Measurements from ENCODE around the gene EIF2S2. TPM values are rescaled to one million over a fixed set of nuclear protein-coding genes. Genes with fewer than 3 reads are reported as not detected.

The EIF2S2 gene
- total RNA-seq, 1 donor from 2014 or later = 114 TPM

DNA sequence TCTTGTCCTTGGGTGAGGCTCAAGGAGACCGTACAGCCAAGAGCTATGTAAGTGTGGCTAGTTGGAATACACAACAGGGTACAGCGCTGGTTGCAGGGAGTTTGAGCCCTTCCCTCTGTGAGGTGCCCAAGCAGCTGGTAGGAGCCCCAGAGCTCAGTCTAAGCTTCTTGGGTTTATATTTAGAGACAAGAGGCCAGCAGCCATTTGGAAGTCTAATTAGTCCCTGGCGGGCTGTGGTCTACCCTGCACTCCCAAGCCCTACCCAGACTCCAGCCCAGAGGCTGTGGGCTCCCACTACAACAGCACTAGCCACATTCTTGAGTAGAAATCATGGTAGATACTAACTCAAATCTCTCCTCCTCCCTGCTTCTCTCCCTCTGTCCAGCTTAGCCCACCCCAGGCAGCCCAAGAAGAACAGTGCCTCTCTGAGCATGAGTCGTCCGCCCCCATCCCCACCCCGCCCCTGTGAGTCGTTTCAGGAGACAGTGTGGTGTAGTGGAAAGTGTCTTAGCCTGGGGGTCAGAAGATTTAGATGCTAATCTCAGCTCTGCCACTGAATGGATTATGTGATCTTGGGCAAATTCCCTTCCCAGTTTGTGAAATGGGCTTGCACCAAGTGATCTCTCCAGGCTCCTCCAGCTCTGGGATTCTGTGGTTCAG, 37.8 kb downstream of the EIF2S2 start:
- no peak for TF ChIP-seq CTCF (IDR thresholded peaks at IDR 0.05)
- no peak for TF ChIP-seq EZH2 (IDR thresholded peaks at IDR 0.05)
- TF ChIP-seq EZH2phosphoT487 (IDR thresholded peaks at IDR 0.05) = no peak

DNA sequence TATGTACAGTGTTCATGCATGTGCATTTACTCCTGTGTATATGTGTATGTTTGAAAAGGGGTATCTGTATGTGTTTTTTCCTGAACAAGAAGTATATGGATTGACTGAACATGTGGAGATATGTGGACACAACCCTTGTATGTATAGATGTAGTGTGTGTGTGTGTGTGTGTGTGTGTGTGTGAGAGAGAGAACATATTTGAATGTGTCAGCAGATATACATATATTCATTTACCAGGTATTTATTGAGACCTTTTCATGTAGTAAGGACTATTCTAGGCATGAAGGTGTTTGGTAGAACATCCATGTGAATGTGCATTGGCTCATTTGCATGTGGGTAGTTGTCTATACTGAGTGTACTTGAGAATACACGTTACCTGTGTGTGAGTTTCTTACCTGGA, 39.3 kb downstream of the EIF2S2 start:
- Mint-ChIP-seq H3K27me3 (ENCODE audit: insufficient read depth, low read depth) (no peaks in the 10 kb centered on the region), H3K9me3 (no peaks in the 10 kb centered on the region), H3K27ac (no peak overlapping the region), H3K36me3 (peaks cover 19% of the 10 kb centered on the region), H3K4me1 (peaks cover 19% of the 10 kb centered on the region), H3K4me3 (no peak overlapping the region)
- Histone ChIP-seq H2AFZ (replicated peaks) (no peak overlapping the region), H4K20me1 (ENCODE audit: low read depth) (peaks cover 49% of the 10 kb centered on the region), H3K27me3 (no peaks in the 10 kb centered on the region), H3F3A (ENCODE audit: low read depth) (peaks cover 13% of the 10 kb centered on the region), H3K4me3 (no peak overlapping the region), H3K9ac (no peak overlapping the region), H3K9me3 (ENCODE audit: low read depth) (no peaks in the 10 kb centered on the region), H3K4me2 (no peak overlapping the region), H3K4me1 (peaks cover 3% of the 10 kb centered on the region), H3K36me3 (no peaks in the 10 kb centered on the region), H3K27ac (no peak overlapping the region), H3K79me2 (ENCODE audit: low read depth) (peaks cover 31% of the 10 kb centered on the region)
- TF ChIP-seq EZH2phosphoT487 (IDR thresholded peaks at IDR 0.05) (no peak), CTCF (IDR thresholded peaks at IDR 0.05) (no peak), EZH2 (IDR thresholded peaks at IDR 0.05) (no peak)
- no peak for DNase-seq (ENCODE audit: low spot score)

More for the DNA sequence above, 37.8 kb downstream of the EIF2S2 start:
- H3K4me2 ChIP-seq = no peak overlapping the region
- no peaks in the 10 kb centered on the region for H3K27me3 ChIP-seq
- no peak overlapping the region for H3K27ac ChIP-seq
- H3K36me3 ChIP-seq = no peaks in the 10 kb centered on the region
- H3K4me3 ChIP-seq = no peak overlapping the region
- Mint-ChIP-seq H3K9me3 (no peaks in the 10 kb centered on the region), H3K27me3 (ENCODE audit: insufficient read depth, low read depth) (no peaks in the 10 kb centered on the region), H3K4me1 (peaks cover 6% of the 10 kb centered on the region), H3K36me3 (peaks cover 26% of the 10 kb centered on the region), H3K27ac (no peak overlapping the region), H3K4me3 (no peak overlapping the region)
- peaks cover 46% of the 10 kb centered on the region for H4K20me1 ChIP-seq (ENCODE audit: low read depth)
- no peaks in the 10 kb centered on the region for H3K9me3 ChIP-seq (ENCODE audit: low read depth)
- no peak overlapping the region for H3K9ac ChIP-seq
- peaks cover 5% of the 10 kb centered on the region for H3F3A ChIP-seq (ENCODE audit: low read depth)
- no peaks in the 10 kb centered on the region for H3K4me1 ChIP-seq
- H2AFZ ChIP-seq (replicated peaks) = no peak overlapping the region
- peaks cover 26% of the 10 kb centered on the region for H3K79me2 ChIP-seq (ENCODE audit: low read depth)
- DNase-seq (ENCODE audit: low spot score) = no peak

GRCh38 chr20:34072076-34072475, 40.0 kb downstream of the EIF2S2 start:
- H3F3A ChIP-seq (ENCODE audit: low read depth) = peaks cover 13% of the 10 kb centered on the region
- H3K9me3 ChIP-seq (ENCODE audit: low read depth) = no peaks in the 10 kb centered on the region
- no peak overlapping the region for H3K27ac Mint-ChIP-seq
- no peak for DNase-seq (ENCODE audit: low spot score)
- peaks cover 3% of the 10 kb centered on the region for H3K4me1 ChIP-seq
- H3K4me2 ChIP-seq = no peak overlapping the region
- TF ChIP-seq EZH2 (IDR thresholded peaks at IDR 0.05) (no peak), EZH2phosphoT487 (IDR thresholded peaks at IDR 0.05) (no peak), CTCF (IDR thresholded peaks at IDR 0.05) (no peak)
- no peak overlapping the region for H3K9ac ChIP-seq
- H3K4me3 Mint-ChIP-seq = no peak overlapping the region
- H4K20me1 ChIP-seq (ENCODE audit: low read depth) = peaks cover 56% of the 10 kb centered on the region
- H3K27ac ChIP-seq = no peak overlapping the region
- no peaks in the 10 kb centered on the region for H3K36me3 ChIP-seq
- H3K79me2 ChIP-seq (ENCODE audit: low read depth) = peaks cover 35% of the 10 kb centered on the region
- H3K4me3 ChIP-seq = no peak overlapping the region
- H3K27me3 Mint-ChIP-seq (ENCODE audit: insufficient read depth, low read depth) = no peaks in the 10 kb centered on the region
- H2AFZ ChIP-seq (replicated peaks) = no peak overlapping the region
- no peaks in the 10 kb centered on the region for H3K27me3 ChIP-seq
- H3K36me3 Mint-ChIP-seq = peaks cover 19% of the 10 kb centered on the region
- no peaks in the 10 kb centered on the region for H3K9me3 Mint-ChIP-seq
- H3K4me1 Mint-ChIP-seq = peaks cover 20% of the 10 kb centered on the region
